IPS-NIHi11 (cell line): ENCODE results near the gene CCN6.
A peak's percentile ranks its signal among the peaks of the same experiment; 100 is the strongest.
"Not testable (repeated sequence)": the region's sequence is repeated elsewhere in the genome, so short reads cannot be mapped to it uniquely, and the experiment has no call there.

ENCODE experiments used
- DNase-seq: peaks from one replicate; pipeline ENCODE4 v3.0.0; 2012; ENCODE audit warnings: mixed read lengths, low spot score

The CCN6 gene

DNA sequence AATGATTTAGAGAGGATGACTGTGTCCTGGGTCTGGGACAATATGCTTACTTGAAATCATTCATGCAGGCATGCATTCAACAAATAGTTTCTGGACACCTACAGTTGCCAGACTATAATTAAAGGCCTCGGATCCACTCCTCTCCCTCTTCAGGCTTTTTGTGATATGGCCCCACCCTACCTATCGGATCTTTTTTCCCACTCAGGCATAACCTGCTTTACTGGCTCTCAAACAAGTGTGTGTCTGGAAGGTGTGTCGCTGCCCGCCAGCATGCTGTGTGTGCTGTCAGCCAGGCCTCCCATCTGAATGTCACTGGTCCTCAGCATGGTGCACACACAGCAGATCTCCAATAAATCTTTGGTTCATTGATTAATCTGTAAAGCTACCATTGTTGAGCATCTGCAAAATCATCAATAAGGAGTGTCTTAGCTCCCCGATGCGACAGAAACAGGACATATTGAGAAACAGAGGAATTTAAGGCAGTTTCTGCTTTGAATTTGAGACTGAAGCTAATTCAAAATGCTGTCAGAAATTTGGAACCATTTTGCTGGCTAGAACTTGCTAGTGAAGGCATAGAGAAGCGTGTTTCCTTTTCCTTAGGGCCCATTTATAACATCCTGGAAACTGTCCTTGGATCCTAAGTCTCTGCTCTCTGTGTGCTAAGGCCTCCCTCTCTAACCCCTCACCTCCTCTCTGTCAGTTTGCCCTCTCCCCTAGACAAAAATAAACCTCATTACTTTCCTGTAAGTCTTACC, 23.5 kb upstream of the CCN6 start:
- no peak for DNase-seq

GRCh38 chr6:112030961-112031660, 22.8 kb upstream of the CCN6 start:
- no peak for DNase-seq

- DNase-seq = no peak
Measured at GRCh38 chr6:112031960-112032359, 21.9 kb upstream of the CCN6 start.

DNA sequence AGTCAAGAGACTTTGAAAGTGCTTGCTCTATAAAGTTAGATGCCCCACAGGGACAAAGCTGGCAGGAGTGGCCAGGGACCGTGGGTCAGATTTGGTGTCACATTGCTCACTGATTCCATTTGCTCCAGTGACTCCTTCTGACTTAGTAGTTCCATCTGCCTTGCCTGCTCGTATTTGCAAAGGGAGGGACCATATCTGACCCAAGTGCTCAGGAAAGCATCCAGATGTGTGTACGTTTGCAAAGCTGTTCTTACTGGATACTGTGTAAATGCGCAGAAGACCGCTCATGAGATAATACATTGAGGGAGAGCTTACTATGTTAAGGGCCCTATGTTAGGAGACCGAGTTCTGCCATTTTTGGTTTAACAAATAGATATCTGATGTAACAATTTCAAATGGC, 21.2 kb upstream of the CCN6 start:
- DNase-seq = no peak

- no peak for DNase-seq
Measured at GRCh38 chr6:112033791-112034615, 19.9 kb upstream of the CCN6 start.

DNA sequence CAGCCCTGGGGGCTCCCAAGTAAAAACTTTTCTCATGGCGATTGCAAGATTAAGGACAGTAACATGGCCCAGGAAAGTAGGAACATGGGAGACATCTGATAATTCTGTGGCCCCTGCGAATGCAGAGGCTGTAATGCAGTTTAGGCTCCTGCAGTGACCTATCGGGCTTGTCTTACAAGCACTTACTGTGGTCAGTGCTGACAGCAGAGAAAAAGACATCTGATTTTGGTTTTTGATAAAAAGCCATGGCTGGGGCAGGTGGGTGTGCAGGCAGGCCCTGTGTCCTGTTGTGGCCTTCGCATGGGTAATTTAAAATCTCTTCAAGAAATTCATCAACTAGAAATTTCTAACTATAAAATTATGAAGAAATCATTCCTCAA, 19.3 kb upstream of the CCN6 start:
- DNase-seq = no peak

- DNase-seq = no peak
Measured at GRCh38 chr6:112036088-112036637, 17.7 kb upstream of the CCN6 start.

DNA sequence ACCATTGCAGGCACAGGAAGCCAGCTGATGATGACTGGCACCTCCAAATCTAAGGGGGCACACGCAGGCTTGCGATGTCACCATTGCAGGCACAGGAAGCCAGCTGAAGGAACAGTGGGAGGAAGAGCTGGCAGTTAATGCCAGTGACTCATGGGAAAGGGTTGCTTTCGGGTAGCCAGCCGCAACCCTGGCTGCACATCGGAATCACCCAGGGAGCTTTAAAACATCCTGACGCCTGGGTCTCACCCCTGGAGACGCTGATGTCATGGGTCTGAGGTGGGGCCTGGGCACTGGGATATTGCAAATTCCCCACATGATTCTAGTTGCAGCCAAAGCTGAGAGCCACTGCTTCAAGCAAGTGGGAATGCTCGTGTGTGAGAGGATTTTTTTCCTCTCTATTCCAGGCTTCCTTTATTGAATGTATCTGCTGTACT, 16.1 kb upstream of the CCN6 start:
- DNase-seq = no peak

DNA sequence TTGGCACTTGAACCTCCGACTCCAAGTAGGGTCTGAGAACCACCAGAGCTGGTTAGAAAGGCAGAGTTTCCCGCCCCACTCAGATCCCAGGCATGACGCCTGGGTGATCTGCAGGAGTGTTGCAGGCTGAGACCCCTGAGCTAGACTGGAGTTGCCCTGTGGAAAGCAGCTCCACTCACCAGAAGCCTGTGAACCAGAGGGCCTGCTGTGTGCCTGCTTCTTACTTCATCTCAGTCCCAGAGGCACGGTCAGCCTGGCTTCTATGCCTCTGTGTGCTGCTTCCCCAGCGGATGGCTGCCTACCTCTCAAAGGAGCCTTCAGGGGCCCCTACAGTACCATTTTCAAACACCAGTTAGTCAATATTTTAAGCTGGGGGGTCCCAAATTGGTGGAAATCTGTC, 15.6 kb upstream of the CCN6 start:
- DNase-seq = no peak

GRCh38 chr6:112038756-112039430, 15.0 kb upstream of the CCN6 start:
- no peak for DNase-seq

DNA sequence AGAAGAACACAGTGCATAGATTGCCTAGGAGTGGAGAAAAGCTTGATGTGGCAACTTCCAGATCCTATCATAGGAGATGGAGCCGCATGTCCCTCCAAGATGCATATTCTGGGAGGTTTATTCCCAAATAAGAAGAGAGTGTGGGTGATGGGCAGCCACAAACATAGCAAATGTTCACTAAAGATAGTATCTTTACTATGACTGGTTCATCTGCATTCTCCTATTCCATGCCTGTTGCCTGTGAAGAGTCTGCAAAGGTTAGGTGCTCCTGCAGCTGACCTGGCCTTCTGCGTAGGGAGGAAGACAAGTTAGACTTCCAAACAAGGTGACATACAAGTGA, 14.5 kb upstream of the CCN6 start:
- DNase-seq = no peak

GRCh38 chr6:112040956-112041355, 12.9 kb upstream of the CCN6 start:
- no peak for DNase-seq

DNA sequence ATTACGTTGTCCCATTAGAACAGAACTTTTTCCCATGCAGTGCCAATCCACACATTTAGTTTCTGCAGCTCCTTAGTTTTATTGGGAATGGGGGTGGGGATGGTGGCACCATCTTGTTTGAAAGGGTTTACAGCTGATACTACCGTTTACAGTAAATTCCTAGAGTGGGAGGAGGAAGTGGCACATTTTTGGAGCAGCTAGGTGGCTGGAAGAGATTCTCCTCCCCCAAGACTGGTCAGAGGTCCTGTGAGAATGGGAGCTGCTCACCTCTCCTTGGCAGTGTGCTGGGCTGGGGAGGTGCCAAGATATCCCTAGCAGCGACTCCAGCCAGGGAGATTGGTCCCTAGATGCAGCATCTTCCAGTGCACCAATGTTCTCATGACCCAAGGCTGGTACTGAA, 12.4 kb upstream of the CCN6 start:
- DNase-seq = no peak

- peak; percentile 96 for DNase-seq
Measured at GRCh38 chr6:112043032-112044007, 10.6 kb upstream of the CCN6 start.

- no peak for DNase-seq
Measured at GRCh38 chr6:112044196-112044595, 9.7 kb upstream of the CCN6 start.

DNA sequence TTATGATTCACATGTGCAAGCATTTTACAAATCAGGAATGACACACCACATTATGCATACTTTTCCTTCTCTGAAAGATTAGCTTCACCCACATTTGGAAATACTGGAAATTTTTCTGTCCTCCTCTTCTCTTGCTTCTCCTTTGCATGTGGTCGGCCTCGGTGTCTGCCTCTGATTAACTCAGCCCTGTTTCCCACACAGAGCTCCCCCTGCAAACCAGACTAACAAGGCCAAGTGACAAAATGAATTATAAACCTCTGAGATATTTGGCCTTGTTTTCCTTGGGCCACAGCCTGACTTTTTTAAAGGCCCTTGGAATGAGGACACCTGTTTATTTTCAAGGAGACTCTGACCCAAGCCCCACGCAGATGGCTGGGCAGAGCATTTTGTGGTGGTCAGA, 9.0 kb upstream of the CCN6 start:
- DNase-seq = no peak

DNA sequence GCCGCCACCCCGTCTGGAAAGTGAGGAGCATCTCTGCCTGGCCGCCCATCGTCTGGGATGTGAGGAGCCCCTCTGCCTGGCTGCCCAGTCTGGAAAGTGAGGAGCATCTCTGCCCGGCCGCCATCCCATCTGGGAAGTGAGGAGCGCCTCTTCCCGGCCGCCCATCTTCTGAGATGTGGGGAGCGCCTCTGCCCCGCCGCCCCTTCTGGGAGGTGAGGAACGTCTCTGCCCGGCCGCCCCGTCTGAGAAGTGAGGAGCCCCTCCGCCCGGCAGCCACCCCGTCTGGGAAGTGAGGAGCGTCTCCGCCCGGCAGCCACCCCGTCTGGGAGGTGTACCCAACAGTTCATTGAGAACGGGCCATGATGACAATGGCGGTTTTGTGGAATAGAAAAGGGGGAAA, 6.4 kb upstream of the CCN6 start:
- not testable (repeated sequence) for DNase-seq

- no peak for DNase-seq
Measured at GRCh38 chr6:112049026-112049799, 4.7 kb upstream of the CCN6 start.

GRCh38 chr6:112049996-112050395, 3.9 kb upstream of the CCN6 start:
- no peak for DNase-seq

GRCh38 chr6:112050429-112050828, 3.5 kb upstream of the CCN6 start:
- no peak for DNase-seq
